HepG2 (cell line): ENCODE data around the gene PWP1. TPM values are rescaled to one million over a fixed set of nuclear protein-coding genes. Genes with fewer than 3 reads are reported as not detected.

ENCODE experiments used
- CREB1 ChIP-seq, 2 experiments: fragments of 450-650 bp in 1 of 2; IDR thresholded peaks; 2 replicates each; pipeline ENCODE4 v1.6.1; 2016 to 2017; ENCODE audit warnings: control low read depth in 1 of 2, mild to moderate bottlenecking in 1 of 2, missing compliant biosample characterization in 1 of 2, missing genetic modification characterization in 1 of 2
- GABPB1 ChIP-seq: IDR thresholded peaks from 2 replicates; pipeline ENCODE4 v1.6.1; 2016; ENCODE audit warnings: mild to moderate bottlenecking, missing genetic modification reagents, moderate library complexity, missing compliant biosample characterization
- HOXA7 ChIP-seq: sonication (generic); formaldehyde crosslinking; IDR thresholded peaks from 2 replicates; pipeline ENCODE4 v1.8.1; 2022; ENCODE audit warnings: mild to moderate bottlenecking, missing genetic modification reagents, moderate library complexity
- MZF1 ChIP-seq: sonication (generic); formaldehyde crosslinking; IDR thresholded peaks from 2 replicates; pipeline ENCODE4 v1.8.1; 2023; ENCODE audit warnings: mild to moderate bottlenecking, missing genetic modification reagents, borderline replicate concordance
- NBN ChIP-seq: fragments of 450-650 bp; conservative IDR thresholded peaks from 2 replicates; pipeline ENCODE4 v1.6.1; 2017
- NFKB2 ChIP-seq: sonication (generic); formaldehyde crosslinking; IDR thresholded peaks from 2 replicates; pipeline ENCODE4 v1.4.0; 2020; ENCODE audit warnings: missing genetic modification reagents, borderline replicate concordance
- PTBP1 ChIP-seq: fragments of 200-400 bp; formaldehyde crosslinking; IDR thresholded peaks from 2 replicates; pipeline ENCODE4 v1.6.1; 2018; ENCODE audit warnings: low read length, low read depth; ENCODE audit not compliant: poor library complexity, severe bottlenecking
- TAF1 ChIP-seq: sonication (generic); formaldehyde crosslinking; IDR thresholded peaks from 2 replicates; pipeline ENCODE4 v1.4.0; 2020; ENCODE audit warnings: missing genetic modification reagents
- YEATS4 ChIP-seq: sonication (generic); formaldehyde crosslinking; IDR thresholded peaks from 2 replicates; pipeline ENCODE4 v1.4.0; 2020; ENCODE audit warnings: missing genetic modification reagents, borderline replicate concordance
- ZC3H4 ChIP-seq: sonication (generic); formaldehyde crosslinking; IDR thresholded peaks from 2 replicates; pipeline ENCODE4 v1.4.0; 2020; ENCODE audit warnings: missing genetic modification reagents, borderline replicate concordance
- ZNF160 ChIP-seq: sonication (generic); formaldehyde crosslinking; IDR thresholded peaks from 2 replicates; pipeline ENCODE4 v1.8.0; 2022; ENCODE audit warnings: mild to moderate bottlenecking, inconsistent platforms, missing genetic modification reagents
- ZNF343 ChIP-seq: sonication (generic); formaldehyde crosslinking; IDR thresholded peaks from 2 replicates; pipeline ENCODE4 v1.4.0; 2020; ENCODE audit warnings: mild to moderate bottlenecking, missing genetic modification reagents
- ZNF557 ChIP-seq: sonication (generic); formaldehyde crosslinking; IDR thresholded peaks from 2 replicates; pipeline ENCODE4 v1.4.0; 2020; ENCODE audit warnings: missing genetic modification reagents
- ZNF614 ChIP-seq: IDR thresholded peaks from 2 replicates; pipeline ENCODE4 v1.6.1; 2018; ENCODE audit warnings: missing biosample characterization, missing genetic modification reagents, inconsistent platforms, borderline replicate concordance
- ZNF773 ChIP-seq: sonication (generic); formaldehyde crosslinking; IDR thresholded peaks from 2 replicates; pipeline ENCODE4 v1.4.0; 2020; ENCODE audit warnings: missing genetic modification reagents, borderline replicate concordance
- ZNF782 ChIP-seq: sonication (generic); formaldehyde crosslinking; IDR thresholded peaks from 2 replicates; pipeline ENCODE4 v1.4.0; 2020; ENCODE audit warnings: missing genetic modification reagents, mild to moderate bottlenecking, borderline replicate concordance
- ZNF788 ChIP-seq: sonication (generic); formaldehyde crosslinking; IDR thresholded peaks from 2 replicates; pipeline ENCODE4 v1.5.0; 2020; ENCODE audit warnings: mild to moderate bottlenecking, missing genetic modification reagents, borderline replicate concordance
- polyA plus RNA-seq, 8 experiments: library from polyadenylated mRNA; depleted of rRNA in 3 of 8; stranded (reverse) in 7 of 8; unstranded in 1 of 8; fragments of >200 nt; fragmentation: Illumina TruSeq in 4 of 8; extraction: Trizol in 4 of 8; gene quantifications; 2 replicates each; pipeline versions ENCODE4 v1.2.1 to v1.2.3, GENCODE V29; 2011 to 2016; ENCODE audit warnings: low read depth in 4 of 8, missing spikeins in 1 of 8, mixed read lengths in 1 of 8; ENCODE audit not compliant: insufficient read depth in 1 of 8
- total RNA-seq, 5 experiments: library from RNA; depleted of rRNA; stranded (reverse); fragments of >200 nt; fragmentation: Illumina TruSeq; extraction: Trizol; gene quantifications; 2 replicates each; pipeline ENCODE4 v1.2.3, GENCODE V29; 2016; ENCODE audit warnings: low read depth in 1 of 5
- TF ChIP-seq, protein P1 (sequence below): sonication (generic); formaldehyde crosslinking; IDR thresholded peaks from 2 replicates; pipeline ENCODE4 v1.9.0; 2021; ENCODE audit warnings: mild to moderate bottlenecking, missing genetic modification reagents
- TF ChIP-seq, protein P2 (sequence below): sonication (generic); formaldehyde crosslinking; IDR thresholded peaks from 2 replicates; pipeline ENCODE4 v1.4.0; 2020; ENCODE audit warnings: low read depth, missing genetic modification reagents

PWP1 gene
- total and polyA plus RNA-seq, 2 of the 13 experiments (the other 11 are each of a cell fraction or from before 2014, with no cell fraction given), result 65.9 to 70.2 TPM

DNA sequence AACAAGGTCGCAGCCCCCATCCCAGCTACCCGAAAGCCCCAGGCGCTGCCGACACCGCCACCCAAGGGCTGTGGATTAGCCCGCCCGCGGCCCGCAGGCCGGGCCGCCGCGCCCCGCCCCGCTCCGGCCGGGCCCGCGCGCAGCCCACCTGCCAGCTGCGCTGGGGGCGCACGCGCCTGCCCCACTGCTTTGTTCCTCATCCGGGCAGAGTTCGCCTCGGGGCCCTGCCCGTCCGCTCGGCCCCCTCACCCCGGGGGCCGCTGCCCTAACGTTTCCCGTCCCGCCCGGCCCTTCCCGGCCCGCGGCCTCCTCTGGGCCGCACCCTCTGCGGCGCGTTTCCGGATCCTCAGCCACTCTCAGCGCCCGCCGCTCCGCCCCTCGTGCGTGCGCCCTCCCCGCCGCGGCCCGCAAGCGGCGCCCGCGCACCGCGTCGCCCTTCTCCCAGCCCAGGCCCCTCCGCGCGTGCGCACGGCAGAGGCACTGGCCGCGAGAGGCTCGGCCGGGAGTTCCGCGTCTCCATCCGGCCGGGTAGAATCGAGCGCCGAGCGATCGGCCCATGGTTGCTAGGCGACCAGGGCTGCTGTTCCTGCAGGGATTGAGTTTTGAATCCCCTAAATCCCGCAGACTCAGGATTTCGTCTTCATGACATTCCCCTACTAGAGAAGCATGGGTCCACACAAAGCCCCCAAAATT, 75.4 kb downstream of the PWP1 start, which contains the start of gene PRDM4 (continued):
- TF ChIP-seq, protein P1, sequence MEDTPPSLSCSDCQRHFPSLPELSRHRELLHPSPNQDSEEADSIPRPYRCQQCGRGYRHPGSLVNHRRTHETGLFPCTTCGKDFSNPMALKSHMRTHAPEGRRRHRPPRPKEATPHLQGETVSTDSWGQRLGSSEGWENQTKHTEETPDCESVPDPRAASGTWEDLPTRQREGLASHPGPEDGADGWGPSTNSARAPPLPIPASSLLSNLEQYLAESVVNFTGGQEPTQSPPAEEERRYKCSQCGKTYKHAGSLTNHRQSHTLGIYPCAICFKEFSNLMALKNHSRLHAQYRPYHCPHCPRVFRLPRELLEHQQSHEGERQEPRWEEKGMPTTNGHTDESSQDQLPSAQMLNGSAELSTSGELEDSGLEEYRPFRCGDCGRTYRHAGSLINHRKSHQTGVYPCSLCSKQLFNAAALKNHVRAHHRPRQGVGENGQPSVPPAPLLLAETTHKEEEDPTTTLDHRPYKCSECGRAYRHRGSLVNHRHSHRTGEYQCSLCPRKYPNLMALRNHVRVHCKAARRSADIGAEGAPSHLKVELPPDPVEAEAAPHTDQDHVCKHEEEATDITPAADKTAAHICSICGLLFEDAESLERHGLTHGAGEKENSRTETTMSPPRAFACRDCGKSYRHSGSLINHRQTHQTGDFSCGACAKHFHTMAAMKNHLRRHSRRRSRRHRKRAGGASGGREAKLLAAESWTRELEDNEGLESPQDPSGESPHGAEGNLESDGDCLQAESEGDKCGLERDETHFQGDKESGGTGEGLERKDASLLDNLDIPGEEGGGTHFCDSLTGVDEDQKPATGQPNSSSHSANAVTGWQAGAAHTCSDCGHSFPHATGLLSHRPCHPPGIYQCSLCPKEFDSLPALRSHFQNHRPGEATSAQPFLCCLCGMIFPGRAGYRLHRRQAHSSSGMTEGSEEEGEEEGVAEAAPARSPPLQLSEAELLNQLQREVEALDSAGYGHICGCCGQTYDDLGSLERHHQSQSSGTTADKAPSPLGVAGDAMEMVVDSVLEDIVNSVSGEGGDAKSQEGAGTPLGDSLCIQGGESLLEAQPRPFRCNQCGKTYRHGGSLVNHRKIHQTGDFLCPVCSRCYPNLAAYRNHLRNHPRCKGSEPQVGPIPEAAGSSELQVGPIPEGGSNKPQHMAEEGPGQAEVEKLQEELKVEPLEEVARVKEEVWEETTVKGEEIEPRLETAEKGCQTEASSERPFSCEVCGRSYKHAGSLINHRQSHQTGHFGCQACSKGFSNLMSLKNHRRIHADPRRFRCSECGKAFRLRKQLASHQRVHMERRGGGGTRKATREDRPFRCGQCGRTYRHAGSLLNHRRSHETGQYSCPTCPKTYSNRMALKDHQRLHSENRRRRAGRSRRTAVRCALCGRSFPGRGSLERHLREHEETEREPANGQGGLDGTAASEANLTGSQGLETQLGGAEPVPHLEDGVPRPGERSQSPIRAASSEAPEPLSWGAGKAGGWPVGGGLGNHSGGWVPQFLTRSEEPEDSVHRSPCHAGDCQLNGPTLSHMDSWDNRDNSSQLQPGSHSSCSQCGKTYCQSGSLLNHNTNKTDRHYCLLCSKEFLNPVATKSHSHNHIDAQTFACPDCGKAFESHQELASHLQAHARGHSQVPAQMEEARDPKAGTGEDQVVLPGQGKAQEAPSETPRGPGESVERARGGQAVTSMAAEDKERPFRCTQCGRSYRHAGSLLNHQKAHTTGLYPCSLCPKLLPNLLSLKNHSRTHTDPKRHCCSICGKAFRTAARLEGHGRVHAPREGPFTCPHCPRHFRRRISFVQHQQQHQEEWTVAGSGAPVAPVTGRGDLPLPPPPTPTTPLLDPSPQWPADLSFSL (CRISPR knock-in tag), result no peak
- TF ChIP-seq ZNF343 (CRISPR knock-in tag) (no peak; the same call in 1 of the 2 replicates), ZC3H4 (CRISPR knock-in tag) (no peak), YEATS4 (CRISPR knock-in tag) (peak; percentile 92; the same call in 1 of the 2 replicates), GABPB1 (CRISPR knock-in tag) (peak; percentile 90), ZNF788 (CRISPR knock-in tag) (no peak), ZNF160 (CRISPR knock-in tag) (no peak), NFKB2 (CRISPR knock-in tag) (peak; percentile 36; the same call in 1 of the 2 replicates), HOXA7 (no peak), TAF1 (peak; percentile 58; the same call in 1 of the 2 replicates), ZNF782 (no peak), MZF1 (CRISPR knock-in tag) (no peak), ZNF557 (CRISPR knock-in tag) (no peak), PTBP1 (no peak), ZNF773 (CRISPR knock-in tag) (no peak; the same call in 1 of the 2 replicates), NBN (no peak), ZNF614 (CRISPR knock-in tag) (no peak), CREB1 (IDR thresholded peaks at IDR 0.05) (peak; percentile 79; the same call in 1 of the 2 replicates), CREB1 (CRISPR knock-in tag; IDR thresholded peaks at IDR 0.05) (peak; percentile 54; the same call in 1 of the 2 replicates)
- TF ChIP-seq, protein P2, sequence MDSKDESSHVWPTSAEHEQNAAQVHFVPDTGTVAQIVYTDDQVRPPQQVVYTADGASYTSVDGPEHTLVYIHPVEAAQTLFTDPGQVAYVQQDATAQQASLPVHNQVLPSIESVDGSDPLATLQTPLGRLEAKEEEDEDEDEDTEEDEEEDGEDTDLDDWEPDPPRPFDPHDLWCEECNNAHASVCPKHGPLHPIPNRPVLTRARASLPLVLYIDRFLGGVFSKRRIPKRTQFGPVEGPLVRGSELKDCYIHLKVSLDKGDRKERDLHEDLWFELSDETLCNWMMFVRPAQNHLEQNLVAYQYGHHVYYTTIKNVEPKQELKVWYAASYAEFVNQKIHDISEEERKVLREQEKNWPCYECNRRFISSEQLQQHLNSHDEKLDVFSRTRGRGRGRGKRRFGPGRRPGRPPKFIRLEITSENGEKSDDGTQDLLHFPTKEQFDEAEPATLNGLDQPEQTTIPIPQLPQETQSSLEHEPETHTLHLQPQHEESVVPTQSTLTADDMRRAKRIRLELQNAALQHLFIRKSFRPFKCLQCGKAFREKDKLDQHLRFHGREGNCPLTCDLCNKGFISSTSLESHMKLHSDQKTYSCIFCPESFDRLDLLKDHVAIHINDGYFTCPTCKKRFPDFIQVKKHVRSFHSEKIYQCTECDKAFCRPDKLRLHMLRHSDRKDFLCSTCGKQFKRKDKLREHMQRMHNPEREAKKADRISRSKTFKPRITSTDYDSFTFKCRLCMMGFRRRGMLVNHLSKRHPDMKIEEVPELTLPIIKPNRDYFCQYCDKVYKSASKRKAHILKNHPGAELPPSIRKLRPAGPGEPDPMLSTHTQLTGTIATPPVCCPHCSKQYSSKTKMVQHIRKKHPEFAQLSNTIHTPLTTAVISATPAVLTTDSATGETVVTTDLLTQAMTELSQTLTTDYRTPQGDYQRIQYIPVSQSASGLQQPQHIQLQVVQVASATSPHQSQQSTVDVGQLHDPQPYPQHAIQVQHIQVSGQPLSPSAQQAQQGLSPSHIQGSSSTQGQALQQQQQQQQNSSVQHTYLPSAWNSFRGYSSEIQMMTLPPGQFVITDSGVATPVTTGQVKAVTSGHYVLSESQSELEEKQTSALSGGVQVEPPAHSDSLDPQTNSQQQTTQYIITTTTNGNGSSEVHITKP (CRISPR knock-in tag), result no peak
